B cell (primary cell): ENCODE results near the gene BMF.
A peak's percentile ranks its signal among the peaks of the same experiment; 100 is the strongest.

Source experiments
- CTCF ChIP-seq: fragments of 200-600 bp; IDR thresholded peaks from one replicate; pipeline ENCODE4 v1.8.0; 2022; ENCODE audit warnings: antibody characterized with exemption, mild to moderate bottlenecking
- EZH2 ChIP-seq: IDR thresholded peaks from 2 replicates; pipeline ENCODE4 v1.6.1; 2012; ENCODE audit warnings: borderline replicate concordance, low read depth, mild to moderate bottlenecking, moderate library complexity, low read length; ENCODE audit not compliant: insufficient read depth, poor library complexity, severe bottlenecking

- TF ChIP-seq CTCF (peak; percentile 23), EZH2 (no peak)
Measured at GRCh38 chr15:40038638-40039543, 69.8 kb downstream of the BMF start, which contains the start of gene SRP14.
